Stimulated activated CD8-positive, alpha-beta memory T cell treated with anti-CD3 and anti-CD28 coated beads, Interleukin-2, amount 100 ng/mL, for 48 hours (primary cell): ENCODE results near the gene IL1R1.

Experiments used
- DNase-seq, 2 donors: peaks; one replicate each; pipeline ENCODE4 v3.0.0-alpha.2; 2020; ENCODE audit warnings: low read depth in 2 of 2

Gene IL1R1

GRCh38 chr2:102206666-102207341 is 64.3 kb downstream of the IL1R1 start:
- DNase-seq: no peak

GRCh38 chr2:102208774-102209173 is 66.2 kb downstream of the IL1R1 start:
- DNase-seq: no peak

GRCh38 chr2:102209474-102209873 is 66.9 kb downstream of the IL1R1 start:
- no peak for DNase-seq

- no peak for DNase-seq
Measured at GRCh38 chr2:102217032-102217431, 74.5 kb downstream of the IL1R1 start.

GRCh38 chr2:102224824-102225739 is 82.5 kb downstream of the IL1R1 start:
- no peak for DNase-seq

- DNase-seq: no peak
Measured at GRCh38 chr2:102226171-102226570, 83.6 kb downstream of the IL1R1 start.

- DNase-seq: no peak
Measured at GRCh38 chr2:102226612-102227391, 84.3 kb downstream of the IL1R1 start.

- DNase-seq: no peak
Measured at GRCh38 chr2:102229141-102229769, 86.7 kb downstream of the IL1R1 start.
